Activated CD8-positive, alpha-beta memory T cell treated with anti-CD3 and anti-CD28 coated beads, Interleukin-2, amount 10 ng/mL, durations not matched to agents 7 days and 5 days (primary cell): ENCODE measurements around the gene LCE2D. TPM values are rescaled to one million over a fixed set of nuclear protein-coding genes. Genes with fewer than 3 reads are reported as not detected.

Source experiments
- total RNA-seq, 2 experiments: library from RNA; stranded (reverse); gene quantifications; one replicate each; pipeline ENCODE4 v1.2.3, GENCODE V29; 2021

LCE2D gene
- total RNA-seq, 2 experiments from 2014 or later: not detected

Other genes with a start within 250 kb of the LCE2D start
- not detected for gene CRNN, start 249.1 kb upstream of the LCE2D start, total RNA-seq
- not detected for gene LCE5A, start 152.6 kb upstream of the LCE2D start, total RNA-seq
- not detected for gene CRCT1, start 148.9 kb upstream of the LCE2D start, total RNA-seq
- gene LCE3E, start 96.6 kb upstream of the LCE2D start, total RNA-seq: not detected
- not detected for gene LCE3D, start 82.9 kb upstream of the LCE2D start, total RNA-seq
- gene LCE3C, start 63.1 kb upstream of the LCE2D start, total RNA-seq: not detected
- gene LCE3B, start 49.6 kb upstream of the LCE2D start, total RNA-seq: not detected
- gene LCE3A, start 40.3 kb upstream of the LCE2D start, total RNA-seq: not detected
- not detected for gene LCE2C, start 11.9 kb downstream of the LCE2D start, total RNA-seq
- not detected for gene LCE2B, start 22.7 kb downstream of the LCE2D start, total RNA-seq
- gene LCE2A, start 35.0 kb downstream of the LCE2D start, total RNA-seq: not detected
- gene LCE4A, start 44.8 kb downstream of the LCE2D start, total RNA-seq: not detected
- not detected for gene KPRP, start 94.6 kb downstream of the LCE2D start, total RNA-seq
- gene LCE1F, start 111.8 kb downstream of the LCE2D start, total RNA-seq: not detected
- gene LCE1E, start 122.9 kb downstream of the LCE2D start, total RNA-seq: not detected
- gene LCE1D, start 133.3 kb downstream of the LCE2D start, total RNA-seq: not detected
- not detected for gene LCE1C, start 143.3 kb downstream of the LCE2D start, total RNA-seq
- gene LCE1B, start 148.6 kb downstream of the LCE2D start, total RNA-seq: not detected
- gene LCE1A, start 164.1 kb downstream of the LCE2D start, total RNA-seq: not detected
- not detected for gene LCE6A, start 179.5 kb downstream of the LCE2D start, total RNA-seq
- gene LCE7A, start 196.6 kb downstream of the LCE2D start, total RNA-seq: not detected
- not detected for gene SMCP, start 214.9 kb downstream of the LCE2D start, total RNA-seq
- gene IVL, start 245.2 kb downstream of the LCE2D start, total RNA-seq: not detected